ENCODE results near the gene ZNF606. TPM values are rescaled to one million over a fixed set of nuclear protein-coding genes. Genes with fewer than 3 reads are reported as not detected.

ZNF606 gene
- total RNA-seq, 1 donor, result 16.3 TPM

- no peaks in the 10 kb centered on the region for H4K20me1 ChIP-seq (ENCODE audit: insufficient read depth, low read length)
- H3K27me3 ChIP-seq (ENCODE audit: insufficient read depth, low read length), result no peaks in the 10 kb centered on the region
- H3K9me3 ChIP-seq (ENCODE audit: low read depth, low read length), result peaks cover 6% of the 10 kb centered on the region
- peak overlapping the region; percentile 45 for H3K27ac ChIP-seq (ENCODE audit: low read depth, low read length)
- no peak for TF ChIP-seq CTCF (IDR thresholded peaks at IDR 0.05; ENCODE audit: extremely low read depth, low read depth, low read length)
- peak overlapping the region; percentile 86 for H2AFZ ChIP-seq (ENCODE audit: low read length)
- H3K4me3 ChIP-seq (ENCODE audit: insufficient read depth, low read length), result peak overlapping the region; percentile 94
- peak overlapping the region; percentile 77 for H3K4me2 ChIP-seq (ENCODE audit: insufficient read depth, low read length)
- DNase-seq (ENCODE audit: insufficient read length, low spot score, missing footprints), result no peak
- peaks cover 12% of the 10 kb centered on the region for H3K36me3 ChIP-seq (ENCODE audit: insufficient read depth, low read length)
- H3K4me1 ChIP-seq (ENCODE audit: insufficient read depth, low read length), result peaks cover 7% of the 10 kb centered on the region
- peaks cover 43% of the 10 kb centered on the region for H3K79me2 ChIP-seq (ENCODE audit: insufficient read depth, low read length)
Observed at GRCh38 chr19:57947088-57947418, 55.6 kb downstream of the ZNF606 start.

- H3K4me1 ChIP-seq (ENCODE audit: insufficient read depth, low read length), result peaks cover 7% of the 10 kb centered on the region
- no peak for TF ChIP-seq CTCF (IDR thresholded peaks at IDR 0.05; ENCODE audit: extremely low read depth, low read depth, low read length)
- H2AFZ ChIP-seq (ENCODE audit: low read length), result no peak overlapping the region
- H3K79me2 ChIP-seq (ENCODE audit: insufficient read depth, low read length), result peaks cover 43% of the 10 kb centered on the region
- peaks cover 13% of the 10 kb centered on the region for H3K9me3 ChIP-seq (ENCODE audit: low read depth, low read length)
- no peak overlapping the region for H3K27ac ChIP-seq (ENCODE audit: low read depth, low read length)
- H3K27me3 ChIP-seq (ENCODE audit: insufficient read depth, low read length), result no peaks in the 10 kb centered on the region
- H3K4me3 ChIP-seq (ENCODE audit: insufficient read depth, low read length), result peak overlapping the region; percentile 94
- H3K4me2 ChIP-seq (ENCODE audit: insufficient read depth, low read length), result peak overlapping the region; percentile 77
- DNase-seq (ENCODE audit: insufficient read length, low spot score, missing footprints), result no peak
- H3K36me3 ChIP-seq (ENCODE audit: insufficient read depth, low read length), result peaks cover 19% of the 10 kb centered on the region
- H4K20me1 ChIP-seq (ENCODE audit: insufficient read depth, low read length), result no peaks in the 10 kb centered on the region
Observed at GRCh38 chr19:57946316-57946715, 56.3 kb downstream of the ZNF606 start.

GRCh38 chr19:57941593-57941992 is 61.0 kb downstream of the ZNF606 start:
- no peak overlapping the region for H3K27ac ChIP-seq (ENCODE audit: low read depth, low read length)
- H3K4me1 ChIP-seq (ENCODE audit: insufficient read depth, low read length), result peaks cover 4% of the 10 kb centered on the region
- H2AFZ ChIP-seq (ENCODE audit: low read length), result no peak overlapping the region
- no peaks in the 10 kb centered on the region for H4K20me1 ChIP-seq (ENCODE audit: insufficient read depth, low read length)
- peaks cover 18% of the 10 kb centered on the region for H3K9me3 ChIP-seq (ENCODE audit: low read depth, low read length)
- H3K27me3 ChIP-seq (ENCODE audit: insufficient read depth, low read length), result no peaks in the 10 kb centered on the region
- H3K79me2 ChIP-seq (ENCODE audit: insufficient read depth, low read length), result peaks cover 35% of the 10 kb centered on the region
- peaks cover 28% of the 10 kb centered on the region for H3K36me3 ChIP-seq (ENCODE audit: insufficient read depth, low read length)
- H3K4me2 ChIP-seq (ENCODE audit: insufficient read depth, low read length), result no peak overlapping the region
- TF ChIP-seq CTCF (IDR thresholded peaks at IDR 0.05; ENCODE audit: extremely low read depth, low read depth, low read length), result no peak
- DNase-seq (ENCODE audit: insufficient read length, low spot score, missing footprints), result no peak
- no peak overlapping the region for H3K4me3 ChIP-seq (ENCODE audit: insufficient read depth, low read length)

GRCh38 chr19:57935731-57936130 is 66.9 kb downstream of the ZNF606 start:
- Histone ChIP-seq H4K20me1 (ENCODE audit: insufficient read depth, low read length) (no peaks in the 10 kb centered on the region), H2AFZ (ENCODE audit: low read length) (no peak overlapping the region), H3K4me1 (ENCODE audit: insufficient read depth, low read length) (peaks cover 3% of the 10 kb centered on the region), H3K27me3 (ENCODE audit: insufficient read depth, low read length) (no peaks in the 10 kb centered on the region), H3K4me3 (ENCODE audit: insufficient read depth, low read length) (no peak overlapping the region), H3K79me2 (ENCODE audit: insufficient read depth, low read length) (peaks cover 8% of the 10 kb centered on the region), H3K9me3 (ENCODE audit: low read depth, low read length) (no peaks in the 10 kb centered on the region), H3K27ac (ENCODE audit: low read depth, low read length) (no peak overlapping the region), H3K4me2 (ENCODE audit: insufficient read depth, low read length) (no peak overlapping the region), H3K36me3 (ENCODE audit: insufficient read depth, low read length) (peaks cover 3% of the 10 kb centered on the region)
- no peak for TF ChIP-seq CTCF (IDR thresholded peaks at IDR 0.05; ENCODE audit: extremely low read depth, low read depth, low read length)
- no peak for DNase-seq (ENCODE audit: insufficient read length, low spot score, missing footprints)

Data from osteoblast (primary cell).